HepG2 (cell line): ENCODE data around the gene WWTR1. TPM values are rescaled to one million over a fixed set of nuclear protein-coding genes. Genes with fewer than 3 reads are reported as not detected.

Experiments
- ATAC-seq: fragments of 200-7000 bp; cut with Tn5 transposase; 3 replicates; pipeline ENCODE4 v1.9.1; 2020; ENCODE audit warnings: mild to moderate bottlenecking, moderate library complexity
- BruUV-seq: library from RNA; stranded (reverse); fragments of 400-500 nt; replicated peaks from 2 replicates; lab custom pipeline; 2021; lab: Mats Ljungman, UMichigan
- CTCF ChIA-PET: fragments of 300-600 bp; formaldehyde crosslinking; extraction: SDS; loops from one replicate; lab custom pipeline; 2021; ENCODE audit warnings: low total read pairs, inconsistent platforms, low intra/inter-chr PET ratio; lab: Yijun Ruan, JAX
- POLR2A ChIA-PET: fragments of 350-600 bp; sonication (Branson Sonifier 250); formaldehyde crosslinking; loops from one replicate; lab custom pipeline; 2020; ENCODE audit warnings: antibody characterized with exemption, inconsistent platforms; lab: Yijun Ruan, JAX
- DNase-seq: peaks from one replicate; pipeline ENCODE4 v3.0.0-alpha.2; 2015; ENCODE audit warnings: low spot score
- FAIRE-seq: peaks from 3 replicates; lab custom pipeline; 2011; peaks lifted over from hg19 to GRCh38; lab: Jason Lieb, UNC
- H2AFZ ChIP-seq: one replicate; pipeline ENCODE4 v1.6.1; 2011; ENCODE audit warnings: low read length, inconsistent platforms
- H3K27ac ChIP-seq: fragments of 300-600 bp; 3 replicates; pipeline ENCODE4 v1.8.0; 2011; ENCODE audit warnings: mixed run types, mild to moderate bottlenecking, mixed read lengths, low read length, inconsistent platforms; ENCODE audit not compliant: insufficient read depth; ENCODE audit errors: extremely low read length
- H3K27me3 ChIP-seq, 2 experiments: fragments of 200-600 bp in 1 of 2; 2 replicates in 1 of 2; 3 replicates in 1 of 2; pipeline versions ENCODE4 v1.6.0 to v1.8.0; 2011; ENCODE audit warnings: low read length in 2 of 2, mild to moderate bottlenecking in 2 of 2, moderate library complexity in 2 of 2, inconsistent platforms in 1 of 2; ENCODE audit not compliant: insufficient read depth in 2 of 2, control insufficient read depth in 1 of 2
- H3K36me3 ChIP-seq, 2 experiments: fragments of 200-600 bp in 1 of 2; replicated peaks in 1 of 2; 2 replicates in 1 of 2; 3 replicates in 1 of 2; pipeline versions ENCODE4 v1.5.1 to v1.8.0; 2011; ENCODE audit warnings: low read length in 2 of 2, inconsistent platforms in 1 of 2; ENCODE audit not compliant: insufficient read depth in 2 of 2, control insufficient read depth in 1 of 2
- H3K4me1 ChIP-seq: 2 replicates; pipeline ENCODE4 v1.5.1; 2012; ENCODE audit warnings: low read length, inconsistent platforms; ENCODE audit not compliant: insufficient read depth
- H3K4me2 ChIP-seq: 2 replicates; pipeline ENCODE4 v1.6.0; 2011; ENCODE audit warnings: low read depth, low read length, inconsistent platforms
- H3K4me3 ChIP-seq, 3 experiments: fragments of 200-600 bp in 1 of 3; sonication (generic), shearing (Covaris generic) in 1 of 3; replicated peaks in 1 of 3; 2 replicates each; pipeline ENCODE4 v1.5.1; 2011 to 2016; ENCODE audit warnings: low read length in 3 of 3, inconsistent platforms in 2 of 3, low read depth in 2 of 3, mild to moderate bottlenecking in 2 of 3, control low read depth in 1 of 3, mixed read lengths in 1 of 3; ENCODE audit not compliant: insufficient read depth in 1 of 3
- H3K79me2 ChIP-seq: one replicate; pipeline ENCODE4 v1.6.1; 2011; ENCODE audit warnings: low read length, inconsistent platforms; ENCODE audit not compliant: insufficient read depth
- H3K9ac ChIP-seq: 2 replicates; pipeline ENCODE4 v1.6.0; 2011; ENCODE audit warnings: mild to moderate bottlenecking, low read depth, low read length, inconsistent platforms; ENCODE audit not compliant: insufficient read depth
- H3K9me3 ChIP-seq: 2 replicates; pipeline ENCODE4 v1.5.1; 2012; ENCODE audit warnings: mild to moderate bottlenecking, low read length
- H4K20me1 ChIP-seq: 2 replicates; pipeline ENCODE4 v1.6.0; 2011; ENCODE audit warnings: inconsistent platforms, mild to moderate bottlenecking, low read length, moderate library complexity; ENCODE audit not compliant: insufficient read depth
- EP300 ChIP-seq, 3 experiments: sonication (generic) in 1 of 3; formaldehyde crosslinking in 1 of 3; IDR thresholded peaks; 2 replicates each; pipeline versions ENCODE4 v1.5.1 to v1.6.1; 2011 to 2020; ENCODE audit warnings: low read depth in 2 of 3, low read length in 2 of 3, borderline replicate concordance in 1 of 3, improper control_type of control experiment in 1 of 3, mild to moderate bottlenecking in 1 of 3, missing genetic modification reagents in 1 of 3, moderate library complexity in 1 of 3
- HNF4A ChIP-seq: sonication (generic); formaldehyde crosslinking; IDR thresholded peaks from 2 replicates; pipeline ENCODE4 v1.4.0; 2020; ENCODE audit warnings: missing genetic modification reagents
- KMT2B ChIP-seq: IDR thresholded peaks from 2 replicates; pipeline ENCODE4 v1.6.1; 2016; ENCODE audit warnings: missing genetic modification reagents, missing compliant biosample characterization
- POLR2AphosphoS2 ChIP-seq: IDR thresholded peaks from 2 replicates; pipeline ENCODE4 v1.6.1; 2011; ENCODE audit warnings: low read depth, low read length, improper control_type of control experiment
- POLR2G ChIP-seq: fragments of 200-400 bp; formaldehyde crosslinking; IDR thresholded peaks from 2 replicates; pipeline ENCODE4 v1.6.1; 2018; ENCODE audit warnings: mild to moderate bottlenecking, low read depth, low read length, moderate library complexity
- XRCC5 ChIP-seq: fragments of 200-400 bp; formaldehyde crosslinking; optimal IDR thresholded peaks from 2 replicates; pipeline ENCODE3; 2017; ENCODE audit warnings: mild to moderate bottlenecking, low read length
- WGBS: methylation state at CpG from one replicate; pipeline ENCODE4 v1.1.6; 2017; ENCODE audit warnings: low lambda C conversion rate; 5-methylcytosine and 5-hydroxymethylcytosine counted together
- in situ Hi-C: cut with HindIII; loops from 2 replicates; pipeline ENCODE4 v1.10.0; 2017; ENCODE audit warnings: low pct_unique_long_range_greater_than_20kb; ENCODE audit not compliant: extremely low pct_ligation_motif_present
- intact Hi-C: fragments of 100-400 bp; cut with micrococcal nuclease; formaldehyde crosslinking; loops from one replicate; pipeline ENCODE4 v1.10.0; 2022; ENCODE audit not compliant: unreplicated experiment
- polyA plus RNA-seq, 8 experiments: library from polyadenylated mRNA; depleted of rRNA in 3 of 8; stranded (reverse) in 7 of 8; unstranded in 1 of 8; fragments of >200 nt; fragmentation: Illumina TruSeq in 4 of 8; extraction: Trizol in 4 of 8; gene quantifications; 2 replicates each; pipeline versions ENCODE4 v1.2.1 to v1.2.3, GENCODE V29; 2011 to 2016; ENCODE audit warnings: low read depth in 4 of 8, missing spikeins in 1 of 8, mixed read lengths in 1 of 8; ENCODE audit not compliant: insufficient read depth in 1 of 8
- total RNA-seq, 5 experiments: library from RNA; depleted of rRNA; stranded (reverse); fragments of >200 nt; fragmentation: Illumina TruSeq; extraction: Trizol; gene quantifications; 2 replicates each; pipeline ENCODE4 v1.2.3, GENCODE V29; 2016; ENCODE audit warnings: low read depth in 1 of 5
- TF ChIP-seq, protein P1 (sequence below): sonication (generic); formaldehyde crosslinking; IDR thresholded peaks from 2 replicates; pipeline ENCODE4 v1.5.0; 2020; ENCODE audit warnings: mild to moderate bottlenecking, missing genetic modification reagents, moderate library complexity

WWTR1 gene
- total and polyA plus RNA-seq, 2 of the 13 experiments (the other 11 are each of a cell fraction or from before 2014, with no cell fraction given), result 19.7 to 139 TPM

DNA sequence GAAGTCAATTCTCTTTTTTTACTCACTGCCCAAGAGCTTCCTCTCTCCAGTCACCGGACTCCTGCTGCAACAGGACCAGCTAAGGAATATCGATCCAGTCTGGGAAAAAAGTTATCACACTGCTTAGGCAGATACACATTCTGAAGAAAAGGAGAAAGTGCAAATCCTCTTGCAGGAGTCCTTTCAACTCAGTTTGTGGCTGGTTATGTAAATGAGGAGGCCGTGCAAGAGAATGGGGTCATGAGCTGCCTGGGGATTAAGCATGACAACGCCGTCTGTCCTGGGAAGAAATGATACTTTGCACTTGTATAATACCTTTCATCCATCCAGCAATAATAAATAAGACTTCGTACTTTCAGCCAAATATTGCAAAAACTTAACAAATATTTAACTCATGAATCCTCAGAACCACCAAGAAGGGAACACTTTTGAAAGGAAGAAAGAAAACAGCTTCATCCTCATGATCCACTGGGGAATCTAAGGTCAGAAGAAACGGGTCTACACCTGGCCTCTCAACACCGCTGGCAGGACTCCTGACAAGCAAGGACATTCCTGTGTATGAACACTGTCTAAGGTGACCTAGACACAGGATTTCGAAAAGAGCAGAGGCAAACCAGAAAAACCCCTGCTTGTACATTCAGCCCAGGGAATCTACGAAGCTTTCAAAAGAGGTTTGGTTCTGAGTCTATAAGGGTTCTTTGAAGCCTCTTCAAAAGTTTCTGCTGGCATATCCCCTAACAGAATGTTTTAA, 13.1 kb upstream of the WWTR1 start (continued):
- peak in 1 of 2 experiments; percentile 42; a peak in 1 of 4 replicates for TF ChIP-seq EP300 (IDR thresholded peaks at IDR 0.05; ENCODE audit: low read depth in 2 of 2, low read length in 2 of 2)
- TF ChIP-seq EP300 (CRISPR knock-in tag; IDR thresholded peaks at IDR 0.05; ENCODE audit: borderline replicate concordance), result no peak
- TF ChIP-seq, protein P1, sequence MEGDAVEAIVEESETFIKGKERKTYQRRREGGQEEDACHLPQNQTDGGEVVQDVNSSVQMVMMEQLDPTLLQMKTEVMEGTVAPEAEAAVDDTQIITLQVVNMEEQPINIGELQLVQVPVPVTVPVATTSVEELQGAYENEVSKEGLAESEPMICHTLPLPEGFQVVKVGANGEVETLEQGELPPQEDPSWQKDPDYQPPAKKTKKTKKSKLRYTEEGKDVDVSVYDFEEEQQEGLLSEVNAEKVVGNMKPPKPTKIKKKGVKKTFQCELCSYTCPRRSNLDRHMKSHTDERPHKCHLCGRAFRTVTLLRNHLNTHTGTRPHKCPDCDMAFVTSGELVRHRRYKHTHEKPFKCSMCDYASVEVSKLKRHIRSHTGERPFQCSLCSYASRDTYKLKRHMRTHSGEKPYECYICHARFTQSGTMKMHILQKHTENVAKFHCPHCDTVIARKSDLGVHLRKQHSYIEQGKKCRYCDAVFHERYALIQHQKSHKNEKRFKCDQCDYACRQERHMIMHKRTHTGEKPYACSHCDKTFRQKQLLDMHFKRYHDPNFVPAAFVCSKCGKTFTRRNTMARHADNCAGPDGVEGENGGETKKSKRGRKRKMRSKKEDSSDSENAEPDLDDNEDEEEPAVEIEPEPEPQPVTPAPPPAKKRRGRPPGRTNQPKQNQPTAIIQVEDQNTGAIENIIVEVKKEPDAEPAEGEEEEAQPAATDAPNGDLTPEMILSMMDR (CRISPR knock-in tag), result 0 out of 2 replicates have a peak, but pooled peaks have one; percentile 4
- TF ChIP-seq KMT2B (CRISPR knock-in tag), result peak; percentile 15
- TF ChIP-seq XRCC5, result no peak
- peak; percentile 46 for TF ChIP-seq HNF4A (CRISPR knock-in tag)

DNA sequence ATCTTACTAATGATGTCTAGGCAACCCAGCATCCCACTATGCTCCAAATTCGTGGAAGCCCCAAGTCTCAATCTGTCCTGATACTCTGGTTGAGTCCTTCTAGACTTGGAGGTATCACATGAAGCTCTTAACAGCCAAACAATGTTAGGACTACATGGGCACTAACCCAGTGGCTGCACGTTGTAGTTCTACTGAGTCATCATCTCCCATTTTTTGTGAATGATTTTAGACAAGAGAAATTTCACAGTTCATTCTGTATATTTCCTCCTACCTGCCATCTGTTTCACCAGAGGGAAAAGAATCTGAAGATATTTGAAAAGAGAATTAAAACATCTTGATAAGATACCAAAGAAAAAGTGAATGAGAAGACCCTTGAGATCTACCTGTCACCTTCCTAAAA, 9.8 kb upstream of the WWTR1 start:
- WGBS, result 95% methylated on average over 2 of the region's 2 CpGs
- no peak overlapping the region for H3K4me2 ChIP-seq
- TF ChIP-seq POLR2G (no peak), POLR2AphosphoS2 (no peak)
- no peak overlapping the region for H3K9ac ChIP-seq
- peaks cover 30% of the 10 kb centered on the region for H3K4me1 ChIP-seq
- H3K36me3 ChIP-seq, result 0 out of 5 replicates have a peak, but pooled peaks cover 0 to 3% of the 10 kb centered on the region in 2 experiments
- H3K27ac ChIP-seq, result no peak overlapping the region
- H3K79me2 ChIP-seq, result no peaks in the 10 kb centered on the region
- CTCF ChIA-PET, result no interaction called here
- no peak overlapping the region for H2AFZ ChIP-seq
- in situ Hi-C loops, result no loop called here
- DNase-seq (no peak), ATAC-seq (no peak), FAIRE-seq (no peak)
- BruUV-seq, result no TSS peak
- no peaks in the 10 kb centered on the region for H3K27me3 ChIP-seq
- no peak overlapping the region for H3K4me3 ChIP-seq
- intact Hi-C loops, result no loop called here
- no peaks in the 10 kb centered on the region for H4K20me1 ChIP-seq
- H3K9me3 ChIP-seq, result no peaks in the 10 kb centered on the region
- POLR2A ChIA-PET, result no interaction called here
